SW 1271 (cell line): ENCODE results near the gene SNX27.

Experiments used
- DNase-seq, 2 experiments: peaks; one replicate each; lab custom pipeline; 2025; lab: John Stamatoyannopoulos, UW

SNX27 gene

DNA sequence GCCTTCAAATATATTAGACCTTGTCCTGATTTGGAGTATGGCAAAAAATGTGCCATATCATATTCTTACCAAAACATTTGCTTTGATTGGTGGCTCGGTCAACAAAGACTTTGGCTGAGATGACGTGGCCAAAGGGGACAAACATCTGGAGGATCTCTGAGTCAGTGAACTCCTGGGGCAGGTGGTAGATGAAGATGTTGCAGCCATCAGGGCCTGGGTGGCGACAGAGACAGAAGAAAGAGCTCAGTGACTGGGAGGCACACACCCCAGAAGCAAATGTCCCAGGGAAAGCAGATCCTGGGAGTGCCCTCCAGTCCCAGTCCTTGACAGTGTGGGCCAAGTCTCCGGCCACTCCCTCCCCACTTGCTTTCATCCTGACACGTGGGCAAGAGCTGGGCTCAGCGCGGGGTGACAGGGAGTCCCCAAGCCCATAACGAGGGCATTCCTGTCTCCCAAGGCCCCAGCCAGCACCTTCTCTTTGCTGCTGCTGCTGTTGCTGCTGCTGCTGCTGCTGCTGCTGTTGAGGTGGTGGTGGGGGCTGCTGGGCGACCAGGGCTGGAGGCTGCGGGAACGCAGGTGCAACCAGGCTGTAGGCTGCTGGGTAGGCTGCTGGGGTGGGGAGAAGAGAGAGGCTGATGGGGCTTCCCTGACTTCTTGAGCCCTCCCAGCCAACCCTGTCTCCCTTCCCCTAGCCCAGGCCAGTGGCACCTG is 94.1 kb downstream of the SNX27 start:
- no peak for DNase-seq

- no peak for DNase-seq
Measured at GRCh38 chr1:151706464-151707415, 94.9 kb downstream of the SNX27 start.

- DNase-seq: no peak
Measured at GRCh38 chr1:151707541-151708065, 95.8 kb downstream of the SNX27 start.

DNA sequence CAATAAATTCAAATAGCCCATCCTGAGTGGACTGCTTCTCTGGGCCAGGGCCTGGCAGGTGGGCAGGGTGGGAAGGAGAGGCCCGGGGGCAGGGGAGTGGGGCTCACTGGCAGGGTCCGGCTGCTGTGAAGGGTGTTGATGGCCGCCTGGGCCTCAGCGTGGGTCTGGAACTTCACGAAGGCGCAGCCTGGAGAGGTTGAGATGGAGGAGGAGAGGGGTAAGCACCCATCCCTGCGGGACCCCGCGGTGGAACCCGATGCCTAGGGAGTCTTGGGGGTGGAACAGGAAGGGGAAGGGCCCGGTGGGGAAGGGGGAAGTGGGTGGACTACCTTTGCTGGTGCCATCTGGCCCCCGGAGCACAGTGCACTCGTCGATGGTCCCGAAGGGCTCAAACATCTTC is 97.0 kb downstream of the SNX27 start:
- DNase-seq: no peak

GRCh38 chr1:151710187-151710840 is 98.5 kb downstream of the SNX27 start:
- DNase-seq: no peak

DNA sequence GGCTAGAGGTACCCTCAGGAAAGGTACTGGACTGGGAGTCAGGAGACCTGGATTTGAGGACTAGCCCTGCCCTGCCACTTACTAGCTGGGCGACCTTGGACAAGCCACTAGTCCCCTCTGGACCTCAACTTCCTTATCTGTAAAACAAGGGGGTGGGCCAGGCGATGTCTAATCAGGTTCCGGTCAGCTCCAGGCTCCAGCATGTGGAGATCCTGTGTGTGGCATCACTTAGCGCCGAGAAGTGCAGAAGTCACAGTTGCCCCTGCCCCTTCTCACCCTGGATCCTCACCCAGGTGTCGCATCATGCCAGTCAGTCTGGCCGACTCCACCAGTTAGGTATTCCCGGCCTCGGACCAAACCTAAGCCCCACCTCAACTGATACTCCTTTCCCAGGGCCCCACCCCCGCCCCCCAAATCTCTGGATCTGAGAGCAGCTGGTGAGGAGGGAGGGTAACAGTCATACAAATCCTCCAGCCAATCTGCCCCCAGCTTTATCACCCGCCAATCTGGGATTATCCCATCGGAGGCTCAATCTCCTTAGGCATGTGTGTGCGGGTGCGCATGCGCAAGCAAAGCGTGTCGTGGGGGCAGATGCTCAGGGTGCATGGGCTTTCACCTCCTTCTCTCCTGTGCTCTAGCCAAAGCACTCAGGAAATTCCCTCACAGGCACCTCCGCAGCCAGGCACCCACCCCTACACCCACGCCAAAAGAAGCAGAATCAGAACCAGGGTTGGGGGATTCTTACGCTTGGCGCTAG is 99.4 kb downstream of the SNX27 start:
- no peak for DNase-seq

DNA sequence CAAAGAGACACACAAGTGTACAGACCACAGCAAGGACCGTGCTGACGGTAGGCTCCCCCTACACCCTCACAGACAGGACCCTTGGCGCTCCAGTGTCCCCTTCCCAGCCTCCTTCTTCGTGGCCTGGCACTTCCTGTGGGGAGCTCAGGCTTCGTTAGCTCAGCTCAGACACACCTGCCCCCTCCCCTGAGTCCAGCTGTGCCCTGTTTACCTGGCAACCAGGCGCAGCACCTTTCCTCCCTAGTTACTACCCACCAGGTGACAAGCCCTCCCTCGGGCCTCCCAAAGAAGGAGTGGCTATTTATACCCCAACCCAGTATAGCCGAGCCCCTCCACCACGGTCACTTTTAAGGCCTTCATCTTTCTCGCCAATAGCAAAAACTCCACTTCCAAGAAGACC is 100.1 kb downstream of the SNX27 start:
- DNase-seq: no peak

DNA sequence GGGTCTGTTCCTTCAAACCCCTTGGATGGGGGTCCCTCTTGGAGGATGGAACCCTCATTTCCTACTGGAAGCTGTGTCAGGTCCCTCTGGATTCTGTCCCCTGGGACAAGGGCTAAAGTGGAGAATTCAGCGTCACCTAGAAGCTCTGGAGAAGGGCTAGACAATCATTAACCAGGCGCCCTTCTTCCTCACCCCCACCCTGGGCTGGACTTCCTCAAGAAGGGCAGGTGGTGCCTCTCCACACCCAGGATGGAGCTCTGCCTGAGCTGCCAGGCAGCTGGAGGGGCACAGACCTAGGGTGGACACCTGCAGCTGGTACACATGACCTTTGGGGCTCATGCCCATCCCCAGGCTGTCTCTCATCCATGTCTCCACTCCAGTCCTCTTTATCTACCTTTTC is 101.2 kb downstream of the SNX27 start:
- no peak for DNase-seq

DNA sequence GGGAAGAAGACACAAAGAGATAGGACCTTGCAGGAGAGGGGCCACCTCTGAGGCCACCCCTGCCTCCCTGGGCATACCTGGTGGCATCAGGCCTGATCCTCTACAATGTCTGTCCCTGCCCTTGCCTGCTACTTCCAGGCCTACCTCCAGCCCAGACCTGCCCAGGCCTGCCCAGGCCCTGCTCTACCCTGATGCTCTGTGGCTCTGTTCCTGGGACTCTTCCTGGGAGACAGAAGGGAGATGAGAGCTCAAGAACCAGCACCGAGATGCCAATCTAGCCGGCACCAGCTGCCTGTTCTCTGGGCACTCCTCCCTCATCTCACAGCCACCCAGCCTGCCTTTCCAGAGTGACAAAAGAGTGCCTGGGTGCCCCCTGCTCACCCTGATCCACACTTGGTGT is 102.0 kb downstream of the SNX27 start:
- no peak for DNase-seq

DNA sequence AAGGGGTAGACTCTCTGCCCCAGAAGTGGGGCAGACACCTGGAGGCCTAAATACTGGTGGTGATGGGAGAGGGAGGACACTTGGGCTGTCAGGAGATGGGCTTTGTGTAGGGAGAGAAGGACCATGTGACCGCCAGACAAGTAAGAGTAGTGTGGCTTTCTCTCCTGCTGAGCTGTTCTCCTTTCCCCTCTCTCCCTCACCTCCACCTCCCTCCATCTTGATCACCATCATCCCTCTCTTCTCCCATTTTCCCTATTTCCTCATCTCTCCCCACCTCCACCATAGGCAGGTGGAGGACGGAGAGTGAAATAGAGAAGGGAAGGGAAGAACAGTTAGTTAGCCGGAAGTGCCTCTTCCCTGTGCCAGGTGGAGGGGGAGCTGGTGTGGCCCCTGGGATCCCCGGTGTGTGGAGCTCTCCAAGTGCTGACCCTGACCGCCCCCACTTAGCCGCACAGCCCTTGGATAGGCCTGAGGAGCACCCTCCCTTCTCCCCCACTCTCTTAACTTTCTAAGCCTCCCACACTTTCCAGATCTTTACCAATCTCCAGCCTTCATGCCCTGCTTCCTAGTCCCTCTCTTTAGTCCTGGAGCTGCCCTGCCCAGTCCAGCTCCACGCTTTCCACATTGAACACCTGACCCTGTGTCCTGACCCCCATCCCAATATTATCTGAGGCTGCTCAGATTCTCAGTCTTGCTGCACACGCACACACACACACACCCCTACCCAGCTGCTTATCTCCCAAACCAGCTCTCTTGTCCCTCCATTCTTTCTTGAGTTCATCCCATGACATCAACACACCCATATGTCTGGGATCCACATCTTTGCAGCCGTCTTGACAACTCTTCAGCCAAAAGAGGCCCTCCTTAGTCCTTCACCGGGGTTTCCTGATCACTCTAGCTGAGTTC is 103.2 kb downstream of the SNX27 start:
- DNase-seq: no peak

GRCh38 chr1:151715726-151716404 is 104.0 kb downstream of the SNX27 start:
- no peak for DNase-seq

DNA sequence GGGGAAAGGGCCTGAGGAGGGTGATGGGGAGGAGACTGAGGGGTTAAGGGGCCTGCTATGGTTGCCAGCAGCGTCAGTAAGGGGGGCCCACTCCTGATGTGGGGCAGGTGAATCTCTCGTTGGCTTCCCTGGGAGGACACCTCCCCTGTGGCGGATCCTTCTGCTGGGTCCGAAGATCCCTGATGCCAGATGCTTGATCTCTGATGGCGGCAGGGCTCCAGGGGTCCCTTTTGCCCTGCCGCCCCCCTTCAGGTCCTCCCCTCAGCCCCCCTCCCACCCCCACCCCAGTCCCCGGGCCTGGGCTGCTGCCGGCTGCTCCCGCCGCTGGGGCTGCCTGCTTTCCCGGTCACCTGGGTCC is 104.5 kb downstream of the SNX27 start:
- DNase-seq: no peak

GRCh38 chr1:151716771-151717631 is 105.2 kb downstream of the SNX27 start, which contains the start of gene CELF3:
Gene CELF3 (minus strand): TSS chr1:151716803. CDS start chr1:151716020, 783 bp downstream.
- no peak for DNase-seq

- no peak for DNase-seq
Measured at GRCh38 chr1:151718011-151718431, 106.2 kb downstream of the SNX27 start.

- no peak for DNase-seq
Measured at GRCh38 chr1:151718666-151719065, 106.8 kb downstream of the SNX27 start.

GRCh38 chr1:151720125-151720524 is 108.3 kb downstream of the SNX27 start:
- no peak for DNase-seq

DNA sequence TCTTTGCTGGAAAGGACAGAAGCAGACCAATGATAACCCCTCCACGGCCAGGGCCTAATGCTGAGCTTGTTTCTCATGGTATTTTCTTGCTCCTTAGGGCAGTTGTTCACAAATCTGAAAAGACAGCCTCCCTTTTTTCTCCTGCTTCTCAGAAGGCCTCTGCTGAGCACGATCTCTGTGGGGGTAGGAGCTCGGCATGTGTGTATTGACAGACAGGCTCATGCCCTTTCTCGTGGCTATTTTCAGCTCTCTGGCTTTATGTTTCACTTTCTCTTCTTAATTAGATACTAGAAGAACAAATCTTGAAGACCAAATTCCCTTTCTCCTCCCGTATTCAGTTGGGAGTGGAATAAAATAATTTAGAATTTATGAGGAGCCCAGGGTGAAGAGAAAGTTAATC is 108.7 kb downstream of the SNX27 start:
- DNase-seq: no peak

DNA sequence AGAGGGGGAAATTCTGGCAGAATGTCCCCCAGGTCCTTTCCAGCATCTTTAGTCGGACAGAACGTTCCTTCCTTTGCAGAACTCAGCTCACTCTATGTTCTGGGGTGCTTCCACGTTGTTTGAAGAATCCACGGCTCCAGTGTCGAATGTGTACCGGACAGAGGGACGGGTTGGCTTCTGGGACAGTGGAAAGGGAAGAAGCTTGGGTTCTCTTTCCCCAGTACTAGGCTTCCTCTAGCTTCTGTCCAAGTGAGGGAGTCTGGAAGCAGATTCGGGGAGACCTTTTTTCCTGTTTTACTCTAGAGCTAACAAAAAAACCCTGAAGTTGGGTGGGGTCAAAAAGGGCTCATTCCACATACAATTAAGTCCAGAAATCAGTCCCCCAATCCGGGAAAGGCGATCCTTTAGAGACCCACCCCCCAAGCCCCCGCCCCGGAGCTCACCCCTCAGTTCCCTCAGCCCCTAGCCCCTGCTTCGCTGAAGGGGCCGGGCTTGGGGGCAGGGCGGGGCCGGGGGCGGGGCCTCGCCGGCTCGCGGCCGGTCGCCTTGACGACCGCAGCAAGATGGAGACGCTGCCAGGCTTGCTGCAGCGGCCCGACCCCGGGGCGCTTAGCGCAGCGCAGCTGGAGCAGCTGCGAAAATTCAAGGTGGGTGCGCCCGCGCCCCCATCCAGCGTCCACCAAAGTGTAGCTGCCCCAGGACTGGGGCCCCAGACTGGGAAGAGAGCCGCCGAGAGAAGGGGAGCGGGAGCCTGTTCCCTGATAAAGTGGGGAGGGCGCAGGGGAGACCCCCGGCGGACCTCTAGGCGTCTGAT is 109.3 kb downstream of the SNX27 start, which contains the start of gene RIIAD1:
Gene RIIAD1, plus strand, starts transcription at position 549 of the 814 bp plus-strand sequence. Its CDS starts 15 bp downstream, at position 564.
- DNase-seq: no peak
